HG03432 (cell line): Measurements from ENCODE around the gene TP73.

Experiments
- ATAC-seq: cut with Tn5 transposase; IDR thresholded peaks from one replicate; pipeline ENCODE4 v1.9.1; 2021; ENCODE audit warnings: mild to moderate bottlenecking, moderate library complexity; ENCODE audit not compliant: unreplicated experiment

Gene TP73

DNA sequence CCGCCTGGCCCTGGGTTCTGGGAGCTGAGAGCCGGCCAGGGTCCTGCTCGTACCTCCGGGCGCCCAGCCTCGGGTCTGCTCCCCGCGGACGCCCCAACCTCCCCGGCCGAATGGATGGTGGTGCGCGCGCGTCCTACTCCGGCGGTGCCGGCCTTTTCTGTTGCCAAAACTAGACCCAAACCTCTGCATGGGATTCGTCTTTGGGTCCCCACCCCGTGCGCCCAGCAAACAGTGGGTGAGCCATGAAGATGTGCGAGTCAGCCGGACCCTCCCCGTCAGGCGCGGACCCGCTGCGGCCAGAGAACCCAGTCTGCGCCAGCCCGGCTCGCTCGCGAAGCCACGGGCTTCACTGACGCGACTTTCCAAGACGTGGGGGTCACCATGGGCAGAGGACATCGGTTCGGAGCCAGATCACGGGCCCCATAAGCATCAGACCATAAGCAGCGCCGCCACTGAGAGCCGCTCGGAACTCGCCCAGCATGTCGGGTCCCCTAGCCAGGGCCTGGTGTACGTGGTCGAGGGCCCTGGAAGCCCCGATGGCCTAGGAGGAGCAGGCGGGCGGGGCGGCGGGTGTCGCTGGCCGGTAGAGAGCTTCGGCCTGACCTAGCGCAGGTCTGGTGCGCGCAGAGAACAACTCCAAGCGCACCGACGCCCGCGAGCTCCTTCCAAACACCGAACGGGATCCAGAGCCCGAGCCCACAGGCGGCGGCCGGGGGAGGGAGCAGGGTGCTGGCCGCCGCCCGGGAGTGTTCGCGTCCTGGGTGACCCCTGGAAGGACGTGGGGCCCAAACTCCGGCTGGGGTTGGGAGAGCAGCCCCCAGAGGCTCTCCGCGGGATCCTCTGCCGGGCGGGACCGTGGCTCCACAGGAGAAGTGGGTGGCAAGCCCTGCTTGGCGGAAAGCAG, 1.0 kb upstream of the TP73 start:
- ATAC-seq, result no peak

GRCh38 chr1:3652548-3653285, 401 bp downstream of the TP73 start:
- ATAC-seq, result no peak

GRCh38 chr1:3653286-3653618, 936 bp downstream of the TP73 start:
- no peak for ATAC-seq

DNA sequence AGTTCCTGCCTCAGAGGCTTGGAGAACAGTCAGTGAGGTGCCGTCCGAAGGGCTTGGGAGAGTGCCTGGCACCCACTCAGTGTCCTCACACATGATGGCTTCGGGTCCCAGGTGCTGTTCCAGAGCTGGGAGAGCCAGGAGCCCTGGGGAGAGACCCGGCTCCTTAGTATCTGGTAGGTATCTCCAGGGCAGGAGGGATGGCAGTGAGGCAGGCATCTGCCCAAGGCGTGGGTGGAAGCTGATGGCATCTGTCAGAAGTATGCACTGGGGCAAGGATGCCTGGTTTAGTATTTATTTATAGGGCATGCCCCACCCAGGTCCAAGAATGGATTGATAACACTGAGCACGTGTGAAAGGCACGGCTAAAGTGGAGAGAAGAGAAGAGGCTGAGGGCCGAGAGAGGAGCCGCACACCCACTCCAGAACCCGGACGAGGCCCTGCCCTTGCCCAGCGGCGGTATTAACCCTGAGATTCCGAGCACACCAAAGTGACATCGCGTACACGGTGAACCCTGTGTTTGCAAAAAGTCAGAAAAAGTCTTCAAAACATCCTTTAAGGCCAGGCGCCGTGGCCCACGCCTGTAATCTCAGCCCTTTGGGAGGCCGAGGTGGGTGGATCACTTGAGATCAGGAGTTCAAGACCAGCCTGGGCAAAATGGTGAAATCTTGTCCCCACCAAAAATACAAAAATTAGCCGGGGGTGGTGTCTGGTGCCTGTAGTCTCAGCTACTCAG, 2.4 kb downstream of the TP73 start:
- no peak for ATAC-seq

- peak; percentile 59 for ATAC-seq
Measured at GRCh38 chr1:3656450-3657095, 4.3 kb downstream of the TP73 start.

DNA sequence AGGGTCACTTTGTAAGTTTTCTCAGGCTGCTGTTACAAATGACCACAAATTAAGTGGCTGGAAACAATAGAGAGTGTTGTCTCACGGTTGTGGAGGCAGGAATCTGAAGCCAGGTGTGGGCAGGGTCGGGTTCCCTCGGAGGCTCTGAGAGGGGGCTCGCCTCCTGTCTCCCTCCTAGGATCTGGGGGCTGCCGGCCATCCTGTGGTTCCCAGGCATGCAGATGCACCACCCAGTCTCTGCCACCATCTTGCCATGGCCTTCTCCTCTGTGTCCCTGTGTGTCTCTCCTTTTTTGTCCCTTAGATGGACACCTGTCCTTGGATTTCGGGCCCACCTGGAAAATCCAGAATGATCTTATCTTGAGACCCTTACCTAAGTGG, 4.8 kb downstream of the TP73 start:
- no peak for ATAC-seq

DNA sequence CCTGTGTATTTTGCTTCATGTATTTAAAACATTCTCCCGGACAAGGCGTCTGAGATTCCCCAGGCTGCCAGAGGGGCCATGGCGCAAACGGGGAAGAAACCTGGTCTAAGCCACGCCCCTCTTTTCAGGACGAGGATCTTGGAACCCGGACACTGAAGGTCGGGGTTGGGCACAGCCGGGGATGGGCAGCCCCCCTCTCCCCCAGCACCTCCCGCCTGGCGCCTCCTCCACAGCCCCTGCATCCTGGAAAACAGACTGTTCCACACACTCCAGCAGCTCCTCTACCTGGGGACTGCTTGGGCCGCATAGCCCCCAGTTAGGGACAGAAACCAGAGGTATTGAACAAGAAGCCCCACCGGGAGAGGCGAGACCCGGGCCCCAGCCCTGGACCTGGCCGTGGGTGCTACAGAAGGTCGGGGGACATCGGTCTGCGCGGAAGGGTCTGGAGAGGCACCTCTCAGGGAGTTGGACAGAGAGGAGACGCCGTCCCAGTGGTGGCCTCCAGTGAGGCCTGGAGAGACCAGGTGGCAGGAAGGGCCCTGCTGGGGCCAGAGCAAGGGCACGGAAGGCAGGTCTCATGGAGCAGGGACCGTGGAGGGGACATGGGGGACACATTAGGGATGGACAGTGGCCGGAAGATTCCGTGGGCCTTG, 5.4 kb downstream of the TP73 start:
- ATAC-seq, result no peak

DNA sequence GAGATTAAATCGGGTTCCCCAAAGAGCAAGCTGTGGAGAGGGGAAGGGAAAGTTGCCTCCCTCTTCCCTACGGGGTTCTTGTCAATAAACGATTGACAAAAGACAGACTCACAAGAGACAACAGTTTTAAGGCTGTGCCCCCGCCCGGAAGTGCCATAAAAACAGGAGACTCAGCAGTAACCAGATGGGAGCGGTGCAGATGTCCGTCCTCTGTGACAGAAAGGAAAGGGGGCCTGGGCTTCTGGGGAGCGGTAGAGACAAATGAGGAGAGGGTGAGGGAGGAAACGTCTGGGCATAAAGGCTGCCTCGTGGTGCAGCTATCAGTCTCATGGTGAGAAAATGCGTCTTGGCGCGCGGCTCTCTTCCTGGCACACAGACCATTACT, 5.9 kb downstream of the TP73 start:
- ATAC-seq, result no peak

- ATAC-seq, result no peak
Measured at GRCh38 chr1:3659093-3659492, 6.8 kb downstream of the TP73 start.

- ATAC-seq, result no peak
Measured at GRCh38 chr1:3660704-3661103, 8.4 kb downstream of the TP73 start.

- ATAC-seq, result no peak
Measured at GRCh38 chr1:3661631-3662030, 9.3 kb downstream of the TP73 start.

DNA sequence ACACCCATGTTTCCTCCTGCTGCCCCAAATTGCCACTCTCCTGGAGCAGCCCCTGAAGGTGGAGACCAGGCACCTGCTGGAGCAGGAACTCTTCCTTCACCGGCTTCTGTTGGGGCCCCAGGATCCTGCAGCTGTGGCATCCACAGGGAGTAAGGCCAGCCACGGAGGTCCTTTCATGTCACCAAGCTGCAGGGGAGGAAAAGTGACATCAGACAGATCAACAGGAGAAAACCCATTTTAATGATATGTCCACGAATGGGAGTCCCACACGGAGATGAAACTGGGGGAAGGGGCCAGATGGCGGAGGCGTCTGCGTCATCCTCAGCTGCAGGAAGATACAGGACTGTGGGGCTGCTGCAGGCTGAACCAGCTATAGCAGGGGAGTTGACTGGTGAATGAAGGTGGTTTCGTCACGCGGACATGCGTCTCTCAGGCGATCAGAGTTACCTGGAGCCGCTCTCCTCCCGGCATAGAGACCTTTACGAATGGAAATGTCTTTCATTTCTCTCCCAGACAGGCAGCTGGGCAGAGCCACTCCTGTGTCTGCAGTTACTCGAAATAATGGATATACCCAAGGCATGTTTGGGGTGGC, 9.9 kb downstream of the TP73 start:
- ATAC-seq, result no peak

GRCh38 chr1:3663999-3664699, 11.8 kb downstream of the TP73 start:
- ATAC-seq, result no peak

GRCh38 chr1:3664700-3665375, 12.5 kb downstream of the TP73 start:
- no peak for ATAC-seq

GRCh38 chr1:3668148-3668547, 15.8 kb downstream of the TP73 start:
- ATAC-seq, result no peak

DNA sequence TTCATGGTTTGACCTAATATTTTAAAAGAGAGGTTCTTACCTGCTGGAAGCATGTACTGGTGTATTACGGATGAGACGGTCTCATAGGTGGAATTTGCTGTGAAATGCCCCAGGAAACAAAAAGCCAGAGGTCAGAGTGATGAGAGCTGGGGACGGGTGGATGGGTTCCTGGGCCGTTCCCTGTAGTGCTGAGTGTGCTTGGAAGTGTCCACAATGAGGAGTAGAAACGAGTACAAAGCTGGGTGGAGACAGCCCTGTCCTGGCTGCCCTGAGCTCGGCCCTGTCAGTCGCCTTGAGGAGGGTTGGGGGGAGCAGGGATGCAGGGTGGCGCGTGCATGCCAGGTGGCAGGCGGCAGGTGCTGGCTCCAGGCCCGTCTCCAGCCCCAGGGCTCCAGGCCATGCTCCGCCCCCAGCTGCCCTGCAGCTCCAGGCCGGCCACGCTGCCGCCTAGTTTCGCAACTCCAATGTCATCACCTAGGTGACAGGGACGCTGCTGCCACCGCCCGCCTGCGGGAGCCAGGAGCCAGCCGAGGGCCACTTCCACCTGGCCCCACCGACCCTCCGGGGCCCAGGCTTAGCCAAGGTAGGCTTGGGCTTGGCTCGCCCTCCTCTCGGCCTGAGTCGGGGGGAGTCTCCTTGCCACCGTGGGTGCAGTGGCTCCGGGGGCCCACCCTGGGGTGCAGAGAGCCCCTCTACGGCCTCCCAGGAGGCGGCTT, 16.4 kb downstream of the TP73 start:
- no peak for ATAC-seq

DNA sequence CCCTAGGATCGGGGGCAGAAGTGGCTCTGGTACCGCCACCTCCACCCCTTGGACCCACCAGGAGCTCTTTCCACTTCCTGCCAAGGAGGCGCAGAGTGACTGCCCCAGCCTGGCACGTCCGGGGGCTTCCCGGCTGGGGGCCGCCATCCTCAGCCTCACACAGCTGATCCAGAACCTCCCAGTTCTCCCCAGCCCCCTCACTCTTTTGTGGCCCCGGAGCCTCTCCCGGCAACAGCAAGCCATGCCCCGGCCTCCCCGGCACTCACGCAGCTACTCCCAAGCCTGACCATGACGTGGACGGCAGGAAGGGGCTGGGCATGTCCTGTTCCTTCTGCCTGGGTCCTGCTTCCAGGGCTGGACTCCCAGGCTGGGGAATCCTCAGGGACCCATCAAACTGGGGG, 17.1 kb downstream of the TP73 start:
- ATAC-seq, result no peak

GRCh38 chr1:3669971-3670431, 17.7 kb downstream of the TP73 start:
- ATAC-seq, result no peak
